Fibroblast of lung (primary cell): ENCODE measurements around the gene HIPK2. TPM values are rescaled to one million over a fixed set of nuclear protein-coding genes. Genes with fewer than 3 reads are reported as not detected.

Source experiments
- DNase-seq, 2 donors: peaks; one replicate each; pipeline versions ENCODE4 v3.0.0 to v3.0.0-alpha.2; 2010; ENCODE audit warnings: low read depth in 2 of 2
- H2AFZ ChIP-seq: 2 replicates; pipeline ENCODE4 v1.5.1; 2012; ENCODE audit warnings: low read length, control low read depth, inconsistent platforms
- H3K27ac ChIP-seq: 2 replicates; pipeline ENCODE4 v1.5.1; 2011; ENCODE audit warnings: low read length, control low read depth; ENCODE audit not compliant: insufficient read depth
- H3K27me3 ChIP-seq: 2 replicates; pipeline ENCODE4 v1.5.1; 2011; ENCODE audit warnings: mild to moderate bottlenecking, low read length; ENCODE audit not compliant: control insufficient read depth, insufficient read depth
- H3K36me3 ChIP-seq: 2 replicates; pipeline ENCODE4 v1.5.1; 2011; ENCODE audit warnings: low read length; ENCODE audit not compliant: control insufficient read depth, insufficient read depth
- H3K4me1 ChIP-seq: 2 replicates; pipeline ENCODE4 v1.5.1; 2011; ENCODE audit warnings: low read length; ENCODE audit not compliant: control insufficient read depth, insufficient read depth; ENCODE audit errors: extremely low read depth
- H3K4me2 ChIP-seq: 2 replicates; pipeline ENCODE4 v1.5.1; 2011; ENCODE audit warnings: low read length, control low read depth; ENCODE audit not compliant: insufficient read depth; ENCODE audit errors: extremely low read depth
- H3K4me3 ChIP-seq, 4 experiments: fragments of 200-600 bp in 1 of 4; sonication (generic) in 1 of 4; replicated peaks in 1 of 4; 2 replicates each; pipeline ENCODE4 v1.5.1; 2011 to 2016; ENCODE audit warnings: low read length in 4 of 4, low read depth in 3 of 4, mild to moderate bottlenecking in 3 of 4, control low read depth in 2 of 4, inconsistent platforms in 1 of 4, mixed read lengths in 1 of 4; ENCODE audit not compliant: insufficient read depth in 1 of 4; ENCODE audit errors: control extremely low read depth in 1 of 4
- H3K79me2 ChIP-seq: 2 replicates; pipeline ENCODE4 v1.5.1; 2012; ENCODE audit warnings: mild to moderate bottlenecking, low read length, inconsistent platforms; ENCODE audit not compliant: control insufficient read depth, insufficient read depth
- H3K9ac ChIP-seq: 2 replicates; pipeline ENCODE4 v1.5.1; 2011; ENCODE audit warnings: mild to moderate bottlenecking, low read length, control low read depth; ENCODE audit not compliant: insufficient read depth
- H3K9me3 ChIP-seq: 2 replicates; pipeline ENCODE4 v1.5.1; 2012; ENCODE audit warnings: low read depth, low read length; ENCODE audit not compliant: control insufficient read depth, insufficient read depth
- H4K20me1 ChIP-seq: 2 replicates; pipeline ENCODE4 v1.5.1; 2011; ENCODE audit warnings: low read length; ENCODE audit not compliant: control insufficient read depth, insufficient read depth; ENCODE audit errors: extremely low read depth
- EZH2 ChIP-seq: IDR thresholded peaks from 2 replicates; pipeline ENCODE4 v1.5.1; 2012; ENCODE audit warnings: low read length, control low read depth, mild to moderate bottlenecking; ENCODE audit errors: missing control alignments
- polyA plus RNA-seq, 2 donors: library from polyadenylated mRNA; depleted of rRNA in 1 of 2; stranded (reverse) in 1 of 2; unstranded in 1 of 2; fragments of >200 nt; gene quantifications; 2 replicates each; pipeline ENCODE4 v1.2.1, GENCODE V29; 2011 to 2012; ENCODE audit warnings: missing spikeins in 1 of 2
- total RNA-seq: library from RNA; depleted of rRNA; stranded (reverse); fragments of >200 nt; gene quantifications from 2 replicates; pipeline ENCODE4 v1.2.1, GENCODE V29; 2014
- TF ChIP-seq, protein P1 (sequence below), 2 donors: IDR thresholded peaks in 1 of 2; conservative IDR thresholded peaks in 1 of 2; 1 replicate in 1 of 2; 2 replicates in 1 of 2; pipeline ENCODE4 v1.5.1; 2011 to 2012; ENCODE audit warnings: low read length in 2 of 2, control low read depth in 1 of 2, inconsistent platforms in 1 of 2, low read depth in 1 of 2, mild to moderate bottlenecking in 1 of 2

Gene HIPK2
- total and polyA plus RNA-seq, 2 donors (not counting 1 experiment from before 2014, with no cell fraction given), result 10.1 to 11.1 TPM

DNA sequence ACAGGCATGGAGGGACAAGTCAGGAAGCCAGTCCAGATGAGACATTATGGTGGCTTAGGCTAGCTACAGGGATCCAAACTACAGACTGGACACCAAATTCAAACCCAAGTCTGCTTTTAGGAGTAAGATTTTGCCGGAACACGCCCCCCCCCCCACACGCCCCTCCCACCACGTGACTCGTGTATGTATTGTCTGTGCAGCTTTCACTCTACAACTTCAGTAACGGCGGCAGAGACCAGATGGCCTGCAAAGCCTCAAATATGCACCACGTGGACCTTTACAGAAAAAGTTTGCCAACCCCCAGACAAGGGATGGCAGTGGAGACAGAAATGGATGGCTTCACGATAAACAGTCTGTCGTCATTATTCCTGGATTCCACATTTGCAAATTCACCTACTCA lies 14.5 kb downstream of the HIPK2 start:
- DNase-seq, result peak in 1 of 2 donors; percentile 45
- Histone ChIP-seq H4K20me1 (peaks cover 2% of the 10 kb centered on the region), H3K27ac (no peak overlapping the region), H3K4me3 (no peak overlapping the region), H3K79me2 (peaks cover 80% of the 10 kb centered on the region), H2AFZ (no peak overlapping the region), H3K27me3 (no peaks in the 10 kb centered on the region), H3K9me3 (no peaks in the 10 kb centered on the region), H3K36me3 (no peaks in the 10 kb centered on the region), H3K4me1 (peaks cover 7% of the 10 kb centered on the region), H3K9ac (no peak overlapping the region), H3K4me2 (no peak overlapping the region)
- TF ChIP-seq, protein P1, sequence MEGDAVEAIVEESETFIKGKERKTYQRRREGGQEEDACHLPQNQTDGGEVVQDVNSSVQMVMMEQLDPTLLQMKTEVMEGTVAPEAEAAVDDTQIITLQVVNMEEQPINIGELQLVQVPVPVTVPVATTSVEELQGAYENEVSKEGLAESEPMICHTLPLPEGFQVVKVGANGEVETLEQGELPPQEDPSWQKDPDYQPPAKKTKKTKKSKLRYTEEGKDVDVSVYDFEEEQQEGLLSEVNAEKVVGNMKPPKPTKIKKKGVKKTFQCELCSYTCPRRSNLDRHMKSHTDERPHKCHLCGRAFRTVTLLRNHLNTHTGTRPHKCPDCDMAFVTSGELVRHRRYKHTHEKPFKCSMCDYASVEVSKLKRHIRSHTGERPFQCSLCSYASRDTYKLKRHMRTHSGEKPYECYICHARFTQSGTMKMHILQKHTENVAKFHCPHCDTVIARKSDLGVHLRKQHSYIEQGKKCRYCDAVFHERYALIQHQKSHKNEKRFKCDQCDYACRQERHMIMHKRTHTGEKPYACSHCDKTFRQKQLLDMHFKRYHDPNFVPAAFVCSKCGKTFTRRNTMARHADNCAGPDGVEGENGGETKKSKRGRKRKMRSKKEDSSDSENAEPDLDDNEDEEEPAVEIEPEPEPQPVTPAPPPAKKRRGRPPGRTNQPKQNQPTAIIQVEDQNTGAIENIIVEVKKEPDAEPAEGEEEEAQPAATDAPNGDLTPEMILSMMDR (conservative IDR thresholded peaks at IDR 0.05 in 1 of 2, IDR thresholded peaks at IDR 0.05 in 1 of 2; ENCODE audit: low read depth in 1 of 2, low read length in 2 of 2), result no peak
- no peak for TF ChIP-seq EZH2

DNA sequence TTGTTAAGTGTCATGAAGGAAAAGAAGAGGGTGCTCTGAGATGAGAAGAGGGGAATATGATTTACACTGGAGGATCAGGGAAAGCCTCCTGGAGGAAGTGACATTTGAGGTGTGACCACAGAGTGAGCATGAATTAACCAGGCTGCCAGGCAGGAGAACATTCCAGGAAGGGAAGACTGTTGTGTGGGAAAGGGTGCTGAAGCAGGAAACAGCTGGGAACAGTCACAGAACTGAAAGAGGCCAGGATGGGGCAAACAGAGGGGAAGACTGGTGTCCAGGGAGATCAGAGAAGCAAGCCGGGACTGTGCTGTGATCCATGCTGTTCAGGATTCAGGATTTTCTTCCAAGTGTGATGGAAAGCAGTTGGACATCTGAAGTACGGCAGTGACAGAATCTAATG lies 14.9 kb downstream of the HIPK2 start:
- H3K36me3 ChIP-seq, result no peaks in the 10 kb centered on the region
- peak; percentile 72 to 86 for DNase-seq
- H2AFZ ChIP-seq, result no peak overlapping the region
- H4K20me1 ChIP-seq, result peaks cover 2% of the 10 kb centered on the region
- H3K79me2 ChIP-seq, result peaks cover 80% of the 10 kb centered on the region
- TF ChIP-seq, protein P1 (conservative IDR thresholded peaks at IDR 0.05 in 1 of 2, IDR thresholded peaks at IDR 0.05 in 1 of 2; ENCODE audit: low read depth in 1 of 2, low read length in 2 of 2), result no peak
- no peak for TF ChIP-seq EZH2
- H3K27ac ChIP-seq, result peak overlapping the region; percentile 11
- no peak overlapping the region for H3K9ac ChIP-seq
- peaks cover 7% of the 10 kb centered on the region for H3K4me1 ChIP-seq
- no peak overlapping the region for H3K4me3 ChIP-seq
- H3K4me2 ChIP-seq, result no peak overlapping the region
- no peaks in the 10 kb centered on the region for H3K9me3 ChIP-seq
- no peaks in the 10 kb centered on the region for H3K27me3 ChIP-seq

DNA sequence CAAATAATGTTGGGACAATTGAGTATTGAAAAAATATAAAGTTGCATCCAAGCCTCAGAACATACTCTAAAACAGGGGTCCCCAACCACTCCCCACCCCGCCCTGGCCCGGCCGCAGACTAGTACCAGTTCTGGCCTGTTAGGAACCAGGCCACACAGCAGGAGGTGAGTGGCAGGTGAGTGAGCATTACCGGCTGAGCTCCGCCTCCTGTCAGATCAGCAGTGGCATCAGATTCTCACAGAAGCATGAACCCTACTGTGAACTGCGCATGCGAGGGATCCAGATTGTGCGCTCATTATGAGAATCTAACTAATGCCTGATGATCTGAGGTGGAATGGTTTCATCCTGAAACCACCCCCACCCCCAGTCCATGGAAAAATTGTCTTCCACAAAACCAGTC lies 19.4 kb downstream of the HIPK2 start:
- Histone ChIP-seq H4K20me1 (peaks cover 2% of the 10 kb centered on the region), H2AFZ (no peak overlapping the region), H3K4me1 (peaks cover 11% of the 10 kb centered on the region)

More for the DNA sequence above, 19.4 kb downstream of the HIPK2 start:
- peaks cover 4% of the 10 kb centered on the region for H3K36me3 ChIP-seq
- no peak for TF ChIP-seq EZH2
- TF ChIP-seq, protein P1 (conservative IDR thresholded peaks at IDR 0.05 in 1 of 2, IDR thresholded peaks at IDR 0.05 in 1 of 2; ENCODE audit: low read depth in 1 of 2, low read length in 2 of 2), result no peak
- H3K9me3 ChIP-seq, result no peaks in the 10 kb centered on the region
- no peak overlapping the region for H3K4me2 ChIP-seq
- no peak for DNase-seq
- no peaks in the 10 kb centered on the region for H3K27me3 ChIP-seq
- peaks cover 79% of the 10 kb centered on the region for H3K79me2 ChIP-seq
- no peak overlapping the region for H3K4me3 ChIP-seq
- H3K9ac ChIP-seq, result no peak overlapping the region
- H3K27ac ChIP-seq, result no peak overlapping the region
